Peyer's patch (tissue), 4 donors: ENCODE results near the gene TSGA10.

Experiments used
- CTCF ChIP-seq, 6 experiments: fragments of 450-650 bp in 4 of 6; fragments of 200-600 bp in 2 of 6; sonication (generic) in 1 of 6; IDR thresholded peaks; one replicate each; pipeline ENCODE4 v1.5.1; 2017 to 2019; ENCODE audit warnings: antibody characterized with exemption in 6 of 6, mild to moderate bottlenecking in 3 of 6, moderate library complexity in 1 of 6
- POLR2A ChIP-seq, 2 donors: fragments of 450-650 bp; IDR thresholded peaks; one replicate each; pipeline ENCODE4 v1.5.1; 2017; ENCODE audit warnings: antibody characterized with exemption in 2 of 2, mild to moderate bottlenecking in 2 of 2, moderate library complexity in 2 of 2

- TF ChIP-seq CTCF (IDR thresholded peaks at IDR 0.05) (no peak), POLR2A (IDR thresholded peaks at IDR 0.05) (no peak)
Observed at GRCh38 chr2:99184811-99185210, 30.1 kb upstream of the TSGA10 start.
